K562 (cell line): Measurements from ENCODE around the gene FPGS. TPM values are rescaled to one million over a fixed set of nuclear protein-coding genes. Genes with fewer than 3 reads are reported as not detected.

Experiments
- ARID1B ChIP-seq: fragments of 450-650 bp; IDR thresholded peaks from 2 replicates; pipeline ENCODE4 v1.6.1; 2016; ENCODE audit warnings: antibody characterized with exemption, mild to moderate bottlenecking, inconsistent platforms
- CLOCK ChIP-seq: fragments of 250-450 bp; sonication (Bioruptor Pico); IDR thresholded peaks from 2 replicates; pipeline ENCODE4 v1.4.0; 2020; ENCODE audit warnings: mild to moderate bottlenecking, moderate library complexity, borderline replicate concordance
- CREB3L1 ChIP-seq: fragments of 450-650 bp; IDR thresholded peaks from 2 replicates; pipeline ENCODE4 v1.6.1; 2014; ENCODE audit warnings: low read depth, mild to moderate bottlenecking, moderate library complexity, borderline replicate concordance
- ETV5 ChIP-seq: sonication (generic); formaldehyde crosslinking; IDR thresholded peaks from 2 replicates; pipeline ENCODE4 v1.4.0; 2020; ENCODE audit warnings: low read depth, mild to moderate bottlenecking, missing genetic modification reagents
- FOXK1 ChIP-seq: sonication (generic); formaldehyde crosslinking; IDR thresholded peaks from 2 replicates; pipeline ENCODE4 v1.8.0; 2022; ENCODE audit warnings: missing genetic modification reagents, mild to moderate bottlenecking, borderline replicate concordance
- GTF2F1 ChIP-seq: IDR thresholded peaks from 2 replicates; pipeline ENCODE4 v1.6.1; 2011; ENCODE audit warnings: low read depth, low read length, improper control_type of control experiment
- HDAC1 ChIP-seq, 2 experiments: fragments of 450-650 bp; IDR thresholded peaks; 2 replicates each; pipeline ENCODE4 v1.6.1; 2016 to 2017; ENCODE audit warnings: inconsistent platforms in 1 of 2, mild to moderate bottlenecking in 1 of 2, moderate library complexity in 1 of 2
- HOMEZ ChIP-seq: fragments of 250-450 bp; sonication (Bioruptor Pico); IDR thresholded peaks from 2 replicates; pipeline ENCODE4 v1.4.0; 2020; ENCODE audit warnings: mild to moderate bottlenecking, moderate library complexity
- ILK ChIP-seq: fragments of 450-650 bp; IDR thresholded peaks from 2 replicates; pipeline ENCODE4 v1.6.1; 2016; ENCODE audit warnings: missing genetic modification characterization, low read depth, mild to moderate bottlenecking, missing compliant biosample characterization, moderate library complexity, borderline replicate concordance
- MAFK ChIP-seq: IDR thresholded peaks from 2 replicates; pipeline ENCODE4 v1.6.1; 2011; ENCODE audit warnings: low read length, improper control_type of control experiment
- MIER1 ChIP-seq: fragments of 450-650 bp; IDR thresholded peaks from 2 replicates; pipeline ENCODE4 v1.6.1; 2016; ENCODE audit warnings: antibody characterized with exemption, mild to moderate bottlenecking, low read depth
- SRSF3 ChIP-seq: fragments of 200-400 bp; formaldehyde crosslinking; IDR thresholded peaks from 2 replicates; pipeline ENCODE4 v1.6.1; 2016; ENCODE audit warnings: mild to moderate bottlenecking, low read length, moderate library complexity; ENCODE audit not compliant: insufficient read depth
- WHSC1 ChIP-seq: IDR thresholded peaks from one replicate; pipeline ENCODE4 v1.6.1; 2012; ENCODE audit warnings: low read length, control low read depth, inconsistent platforms
- XRCC3 ChIP-seq: fragments of 450-650 bp; IDR thresholded peaks from 2 replicates; pipeline ENCODE4 v1.6.1; 2017; ENCODE audit warnings: mild to moderate bottlenecking, moderate library complexity
- ZFP36 ChIP-seq: fragments of 150-350 bp; IDR thresholded peaks from 2 replicates; pipeline ENCODE4 v1.6.1; 2018; ENCODE audit warnings: low read length, low read depth; ENCODE audit not compliant: partially characterized antibody
- ZNF586 ChIP-seq: fragments of 450-650 bp; formaldehyde crosslinking; conservative IDR thresholded peaks from 2 replicates; pipeline ENCODE4 v1.4.0; 2020; ENCODE audit warnings: mild to moderate bottlenecking, moderate library complexity
- polyA plus RNA-seq, 8 experiments: library from polyadenylated mRNA; depleted of rRNA in 4 of 8; stranded (reverse) in 5 of 8; unstranded in 3 of 8; fragments of >200 nt; fragmentation: Nextera tagmentation in 2 of 8; fragmentation: Illumina TruSeq in 1 of 8; extraction: Ambion mirVana in 2 of 8; extraction: Trizol in 1 of 8; gene quantifications; 2 replicates each; pipeline versions ENCODE4 v1.2.1 to v1.2.3, GENCODE V29; 2011 to 2014; ENCODE audit warnings: inconsistent platforms in 1 of 8, missing spikeins in 1 of 8
- total RNA-seq, 7 experiments: library from RNA; depleted of rRNA in 6 of 7; stranded (reverse); fragments of >200 nt in 6 of 7; fragmentation: Illumina TruSeq in 2 of 7; extraction: Trizol in 2 of 7; gene quantifications; 2 replicates each; pipeline versions ENCODE4 v1.2.1 to v1.2.3, GENCODE V29; 2011 to 2021; ENCODE audit warnings: low replicate concordance in 1 of 7
- TF ChIP-seq, protein P1 (sequence below): fragments of 450-650 bp; conservative IDR thresholded peaks from 2 replicates; pipeline ENCODE4 v1.6.1; 2016; ENCODE audit warnings: missing genetic modification characterization, low read depth, mild to moderate bottlenecking, control low read depth, missing compliant biosample characterization
- TF ChIP-seq, protein P2 (sequence below): fragments of 450-650 bp; formaldehyde crosslinking; IDR thresholded peaks from 2 replicates; pipeline ENCODE4 v1.4.0; 2022; ENCODE audit warnings: missing genetic modification characterization

The FPGS gene
- total and polyA plus RNA-seq, 9 of the 15 experiments (the other 6 are each of a cell fraction or from before 2014, with no cell fraction given) = 0.84 to 86.4 (median 59.2) TPM

DNA sequence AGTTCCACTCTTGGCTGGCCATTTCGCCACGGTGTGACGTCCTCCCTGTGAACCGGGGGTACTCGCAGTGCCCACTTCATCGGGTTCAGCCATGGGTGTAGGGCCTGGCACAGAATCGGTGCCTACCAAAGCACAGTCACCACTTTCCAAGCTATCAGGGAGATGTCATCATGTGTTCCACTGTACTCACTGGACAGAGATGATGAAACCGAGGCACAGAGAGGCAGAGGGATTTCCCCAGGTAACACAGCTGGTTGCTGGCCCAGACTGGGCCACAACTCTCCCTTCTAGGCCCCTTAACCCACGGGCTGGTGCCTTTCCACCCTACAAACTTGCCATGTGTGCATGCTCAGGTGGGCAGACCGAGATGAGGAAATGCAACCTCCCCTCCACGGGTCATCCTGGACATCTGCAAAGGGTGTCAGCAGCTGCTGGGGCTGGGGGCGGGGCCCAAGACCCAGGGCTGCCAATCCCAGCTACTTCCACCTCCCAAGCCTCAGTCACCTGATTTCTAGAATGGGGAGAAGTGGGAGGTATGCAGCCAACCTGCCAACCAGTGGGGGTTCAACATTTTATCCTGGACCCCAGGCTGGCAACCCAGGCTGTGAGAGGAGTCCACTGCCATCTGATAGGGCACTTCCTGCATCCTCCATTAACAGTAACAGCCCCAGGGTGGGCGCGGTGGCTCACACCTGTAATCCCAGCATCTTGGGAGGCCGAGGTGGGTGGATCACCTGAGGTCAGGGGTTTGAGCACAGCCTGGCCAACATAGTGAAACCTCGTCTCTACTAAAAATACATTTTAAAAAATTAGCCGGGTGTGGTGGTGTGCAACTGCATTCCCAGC lies 23.3 kb upstream of the FPGS start (continued):
- TF ChIP-seq ARID1B (no peak), HDAC1 (IDR thresholded peaks at IDR 0.05) (peak in 1 of 2 experiments; percentile 45; a peak in 1 of 4 replicates), CREB3L1 (no peak), MIER1 (no peak), FOXK1 (no peak), CLOCK (CRISPR knock-in tag) (no peak), ILK (no peak), ZFP36 (peak; percentile 92), SRSF3 (no peak), GTF2F1 (no peak), ZNF586 (CRISPR knock-in tag) (no peak), ETV5 (no peak), XRCC3 (no peak), MAFK (no peak), WHSC1 (no peak), HOMEZ (CRISPR knock-in tag) (no peak)
- TF ChIP-seq, protein P1, sequence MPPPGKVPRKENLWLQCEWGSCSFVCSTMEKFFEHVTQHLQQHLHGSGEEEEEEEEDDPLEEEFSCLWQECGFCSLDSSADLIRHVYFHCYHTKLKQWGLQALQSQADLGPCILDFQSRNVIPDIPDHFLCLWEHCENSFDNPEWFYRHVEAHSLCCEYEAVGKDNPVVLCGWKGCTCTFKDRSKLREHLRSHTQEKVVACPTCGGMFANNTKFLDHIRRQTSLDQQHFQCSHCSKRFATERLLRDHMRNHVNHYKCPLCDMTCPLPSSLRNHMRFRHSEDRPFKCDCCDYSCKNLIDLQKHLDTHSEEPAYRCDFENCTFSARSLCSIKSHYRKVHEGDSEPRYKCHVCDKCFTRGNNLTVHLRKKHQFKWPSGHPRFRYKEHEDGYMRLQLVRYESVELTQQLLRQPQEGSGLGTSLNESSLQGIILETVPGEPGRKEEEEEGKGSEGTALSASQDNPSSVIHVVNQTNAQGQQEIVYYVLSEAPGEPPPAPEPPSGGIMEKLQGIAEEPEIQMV (tag) = no peak
- TF ChIP-seq, protein P2, sequence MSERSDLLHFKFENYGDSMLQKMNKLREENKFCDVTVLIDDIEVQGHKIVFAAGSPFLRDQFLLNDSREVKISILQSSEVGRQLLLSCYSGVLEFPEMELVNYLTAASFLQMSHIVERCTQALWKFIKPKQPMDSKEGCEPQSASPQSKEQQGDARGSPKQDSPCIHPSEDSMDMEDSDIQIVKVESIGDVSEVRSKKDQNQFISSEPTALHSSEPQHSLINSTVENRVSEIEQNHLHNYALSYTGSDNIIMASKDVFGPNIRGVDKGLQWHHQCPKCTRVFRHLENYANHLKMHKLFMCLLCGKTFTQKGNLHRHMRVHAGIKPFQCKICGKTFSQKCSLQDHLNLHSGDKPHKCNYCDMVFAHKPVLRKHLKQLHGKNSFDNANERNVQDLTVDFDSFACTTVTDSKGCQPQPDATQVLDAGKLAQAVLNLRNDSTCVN (CRISPR knock-in tag) = no peak
